Kidney (tissue), 14 donors: ENCODE data around the gene FBXO41. TPM values are rescaled to one million over a fixed set of nuclear protein-coding genes. Genes with fewer than 3 reads are reported as not detected.

Experiments used
- DNase-seq, 5 donors: peaks; one replicate each; pipeline ENCODE4 v3.0.0-alpha.2; 2013 to 2020
- FAIRE-seq: peaks from 2 replicates; lab custom pipeline; 2012; peaks lifted over from hg19 to GRCh38; lab: Jason Lieb, UNC
- H3K27ac ChIP-seq, 2 donors: one replicate each; pipeline ENCODE4 v1.7.0; 2013; ENCODE audit warnings: low read depth in 2 of 2, low read length in 2 of 2, inconsistent platforms in 1 of 2
- H3K27me3 ChIP-seq: one replicate; pipeline ENCODE4 v1.7.1; 2013; ENCODE audit warnings: low read length, inconsistent platforms; ENCODE audit not compliant: control insufficient read depth, insufficient read depth
- H3K36me3 ChIP-seq, 3 donors: one replicate each; pipeline versions ENCODE4 v1.7.0 to v1.7.1; 2013; ENCODE audit warnings: low read length in 3 of 3, control low read depth in 1 of 3, inconsistent platforms in 1 of 3; ENCODE audit not compliant: insufficient read depth in 3 of 3, control insufficient read depth in 2 of 3
- H3K4me1 ChIP-seq, 3 donors: one replicate each; pipeline versions ENCODE4 v1.7.0 to v1.7.1; 2013; ENCODE audit warnings: low read length in 3 of 3, inconsistent platforms in 1 of 3, low read depth in 1 of 3; ENCODE audit not compliant: control insufficient read depth in 2 of 3, insufficient read depth in 2 of 3
- H3K4me3 ChIP-seq, 3 donors: one replicate each; pipeline versions ENCODE4 v1.7.0 to v1.8.1; 2013; ENCODE audit warnings: low read length in 3 of 3, control low read depth in 1 of 3, inconsistent platforms in 1 of 3
- H3K9ac ChIP-seq, 3 donors: one replicate each; pipeline versions ENCODE4 v1.7.0 to v1.7.1; 2013; ENCODE audit warnings: low read length in 3 of 3, control low read depth in 1 of 3, inconsistent platforms in 1 of 3
- H3K9me3 ChIP-seq, 3 donors: one replicate each; pipeline versions ENCODE4 v1.7.0 to v1.7.1; 2013; ENCODE audit warnings: low read length in 3 of 3, control low read depth in 1 of 3, inconsistent platforms in 1 of 3; ENCODE audit not compliant: control insufficient read depth in 2 of 3, insufficient read depth in 1 of 3
- CTCF ChIP-seq: IDR thresholded peaks from 3 replicates; pipeline ENCODE4 v1.5.1; 2012; ENCODE audit warnings: mild to moderate bottlenecking, moderate library complexity, borderline replicate concordance; ENCODE audit not compliant: insufficient read depth; ENCODE audit errors: extremely low read depth
- intact Hi-C: fragments of 100-400 bp; cut with DNase I; formaldehyde crosslinking; loops from one replicate; pipeline ENCODE4 v1.11.1; 2022
- polyA plus RNA-seq: library from polyadenylated mRNA; stranded (reverse); fragments of 350-450 nt; fragmentation: Illumina TruSeq; extraction: RNeasy Lipid Tissue Mini Kit (QIAGEN cat#74804); gene quantifications from one replicate; pipeline ENCODE4 v1.2.3, GENCODE V29; 2014; ENCODE audit warnings: low read depth, low replicate concordance; ENCODE audit not compliant: insufficient read depth
- total RNA-seq: library from RNA; stranded (reverse); fragmentation: NEBNext Ultra II Directional; extraction: Animal tissue kit (Norgen Biotek cat#: 25700); gene quantifications from one replicate; pipeline ENCODE4 v1.2.1, GENCODE V29; 2021
- donor health status: control.
- donor health status: control.
- donor health status: control.
- donor health status: control.
- donor health status: control.
- donor health status: DM: yes; HTN: yes; CAD: no.
- donor health status: Normal renal cell carcinoma (clear cell type).

The FBXO41 gene
- total and polyA plus RNA-seq, 2 donors from 2014 or later: 0.49 to 5.2 TPM

GRCh38 chr2:73212098-73212447 is 72.2 kb downstream of the FBXO41 start:
- H3K4me1 ChIP-seq: peaks cover 0 to 5% (median 2%) of the 10 kb centered on the region in 3 donors
- DNase-seq: no peak
- peaks cover 2% of the 10 kb centered on the region for H3K27me3 ChIP-seq
- H3K9me3 ChIP-seq: no peaks in the 10 kb centered on the region
- FAIRE-seq: no peak
- H3K9ac ChIP-seq: no peak overlapping the region
- H3K27ac ChIP-seq: no peak overlapping the region
- no peak for TF ChIP-seq CTCF
- intact Hi-C loops: no loop called here
- H3K4me3 ChIP-seq: no peak overlapping the region
- H3K36me3 ChIP-seq: no peaks in the 10 kb centered on the region

- H3K4me1 ChIP-seq: peaks cover 0 to 5% (median 2%) of the 10 kb centered on the region in 3 donors
- no peaks in the 10 kb centered on the region for H3K36me3 ChIP-seq
- DNase-seq (no peak), FAIRE-seq (no peak)
- TF ChIP-seq CTCF: no peak
- peaks cover 2% of the 10 kb centered on the region for H3K27me3 ChIP-seq
- H3K4me3 ChIP-seq: no peak overlapping the region
- no peak overlapping the region for H3K9ac ChIP-seq
- intact Hi-C loops: no loop called here
- no peak overlapping the region for H3K27ac ChIP-seq
- no peaks in the 10 kb centered on the region for H3K9me3 ChIP-seq
Observed at GRCh38 chr2:73210696-73211095, 73.6 kb downstream of the FBXO41 start.

- Histone ChIP-seq H3K4me1 (peaks cover 0 to 3% (median 2%) of the 10 kb centered on the region in 3 donors), H3K4me3 (no peak overlapping the region), H3K9ac (no peak overlapping the region), H3K27ac (no peak overlapping the region), H3K9me3 (no peaks in the 10 kb centered on the region), H3K36me3 (no peaks in the 10 kb centered on the region), H3K27me3 (peaks cover 2% of the 10 kb centered on the region)
- DNase-seq: no peak
- intact Hi-C loops: no loop called here
- FAIRE-seq: no peak
- no peak for TF ChIP-seq CTCF
Observed at GRCh38 chr2:73210019-73210418, 74.3 kb downstream of the FBXO41 start.

- Histone ChIP-seq H3K27ac (no peak overlapping the region), H3K4me1 (peaks cover 0 to 2% (median 0%) of the 10 kb centered on the region in 3 donors), H3K27me3 (peaks cover 10% of the 10 kb centered on the region), H3K9ac (no peak overlapping the region), H3K4me3 (no peak overlapping the region), H3K36me3 (no peaks in the 10 kb centered on the region), H3K9me3 (no peaks in the 10 kb centered on the region)
- no peak for FAIRE-seq
- DNase-seq: no peak
- no peak for TF ChIP-seq CTCF
- intact Hi-C loops: no loop called here
Observed at GRCh38 chr2:73208258-73208657, 76.0 kb downstream of the FBXO41 start.
